Adrenal gland (tissue), 12 donors: Measurements from ENCODE around the gene MAT2B. TPM values are rescaled to one million over a fixed set of nuclear protein-coding genes. Genes with fewer than 3 reads are reported as not detected.

ENCODE experiments used
- DNase-seq, 7 donors: peaks; one replicate each; pipeline ENCODE4 v3.0.0-alpha.2; 2019 to 2020
- H3K27ac ChIP-seq, 5 donors: fragments of 200-600 bp; sonication (generic) in 4 of 5; 1 replicate in 3 of 5; 2 replicates in 2 of 5; pipeline versions ENCODE4 v1.5.1 to v1.8.0; 2016 to 2020; ENCODE audit warnings: mild to moderate bottlenecking in 1 of 5
- H3K27me3 ChIP-seq: fragments of 200-600 bp; 2 replicates; pipeline ENCODE4 v1.8.0; 2021
- H3K36me3 ChIP-seq, 2 donors: fragments of 200-600 bp; replicated peaks in 1 of 2; 1 replicate in 1 of 2; 2 replicates in 1 of 2; pipeline versions ENCODE4 v1.5.1 to v1.8.0; 2018 to 2022
- H3K4me1 ChIP-seq, 2 donors: fragments of 200-600 bp; replicated peaks in 1 of 2; 1 replicate in 1 of 2; 2 replicates in 1 of 2; pipeline versions ENCODE4 v1.5.1 to v1.8.0; 2018 to 2021
- H3K4me3 ChIP-seq, 4 donors: fragments of 200-600 bp; sonication (generic) in 3 of 4; one replicate each; pipeline ENCODE4 v1.5.1; 2016 to 2018
- H3K9me3 ChIP-seq, 3 donors: fragments of 200-600 bp; sonication (generic) in 1 of 3; replicated peaks in 1 of 3; 1 replicate in 2 of 3; 2 replicates in 1 of 3; pipeline versions ENCODE4 v1.5.1 to v1.8.0; 2016 to 2021
- POLR2A ChIP-seq, 2 donors: fragments of 450-650 bp; IDR thresholded peaks; one replicate each; pipeline ENCODE4 v1.6.1; 2017; ENCODE audit warnings: antibody characterized with exemption in 2 of 2, mild to moderate bottlenecking in 2 of 2, moderate library complexity in 1 of 2
- WGBS, 4 donors: extraction: QIAGEN DNeasy Blood & Tissue Kit in 2 of 4; methylation state at CpG; one replicate each; pipeline versions ENCODE4 v1.1.5 to v1.1.7; 2013 to 2017; 5-methylcytosine and 5-hydroxymethylcytosine counted together
- intact Hi-C, 2 donors: fragments of 100-400 bp; cut with DNase I; formaldehyde crosslinking; loops; one replicate each; pipeline versions ENCODE4 v1.14.1 to v1.15.0; 2022 to 2023
- polyA plus RNA-seq, 3 donors: library from polyadenylated mRNA; stranded (reverse); fragments of 200-250 nt in 2 of 3; fragments of 350-450 nt in 1 of 3; fragmentation: Illumina TruSeq in 1 of 3; extraction: RNeasy Lipid Tissue Mini Kit (QIAGEN cat#74804) in 1 of 3; gene quantifications; one replicate each; pipeline ENCODE4 v1.2.3, GENCODE V29; 2013 to 2014
- total RNA-seq, 9 donors: library from RNA; depleted of rRNA in 4 of 9; stranded (reverse); fragments of >200 nt in 4 of 9; fragments of 120-200 nt in 1 of 9; fragmentation: NEBNext Ultra II Directional in 1 of 9; extraction: Animal tissue kit (Norgen Biotek cat#: 25700) in 1 of 9; gene quantifications; one replicate each; pipeline versions ENCODE4 v1.1.0 to v1.2.4, GENCODE V29; 2013 to 2023
- TF ChIP-seq, protein P1 (sequence below), 6 experiments: fragments of 450-650 bp in 4 of 6; fragments of 200-600 bp in 2 of 6; sonication (generic) in 1 of 6; IDR thresholded peaks; 1 replicate in 5 of 6; 2 replicates in 1 of 6; pipeline versions ENCODE4 v1.5.1 to v1.8.0; 2016 to 2021; ENCODE audit warnings: antibody characterized with exemption in 6 of 6, mild to moderate bottlenecking in 2 of 6, moderate library complexity in 1 of 6
- donor health status: healthy with polysubstance abuse.
- donor health status: Bipolar disorder and iron deficiency.
- donor health status: DM: yes; HTN: yes; CAD: no.
- donor health status: DM: no; HTN: no; CAD: no.
- donor health status: DM: no; HTN: no; CAD: no.
- donor health status: DM: yes; HTN: yes; CAD: no.

MAT2B gene
- total and polyA plus RNA-seq, 12 donors = 20.9 to 83.7 (median 57.5) TPM

DNA sequence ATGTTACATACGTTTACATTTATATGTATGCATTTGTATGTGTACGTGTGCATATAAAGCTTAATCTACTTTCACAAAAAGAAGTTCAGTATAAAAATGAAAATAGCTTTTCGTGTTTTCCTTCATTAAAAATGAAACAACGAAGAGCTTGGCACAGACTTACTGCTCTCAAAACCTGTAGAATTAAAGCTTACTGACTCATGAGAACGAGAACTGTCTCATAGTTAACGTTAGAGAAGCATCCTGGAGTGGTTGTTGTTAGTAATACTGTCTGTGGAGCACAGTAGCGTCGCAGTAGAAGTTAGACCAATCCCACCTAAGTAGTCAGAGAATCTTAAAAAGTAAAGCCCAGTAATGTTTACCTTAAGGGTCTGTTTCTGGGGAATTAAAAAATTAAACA, 1.3 kb downstream of the MAT2B start:
- Histone ChIP-seq H3K36me3 (no peaks in the 10 kb centered on the region), H3K4me3 (peak overlapping the region in 3 of 4 donors; percentile 50 to 95 (median 93)), H3K27ac (peak overlapping the region; percentile 64 to 100 (median 98)), H3K4me1 (peaks cover 24 to 66% of the 10 kb centered on the region in 2 donors), H3K9me3 (no peaks in the 10 kb centered on the region), H3K27me3 (no peaks in the 10 kb centered on the region)
- DNase-seq = no peak
- WGBS, 4 donors = 2 to 4% (median 2%) methylated on average over 8 of the region's 8 CpGs
- intact Hi-C loops = loop anchor here in 1 of 2 donors (5.0 kb wide), 1 partner anchor 44 kb away; the partner anchor contains the start of genes HMMR and NUDCD2
- TF ChIP-seq, protein P1, sequence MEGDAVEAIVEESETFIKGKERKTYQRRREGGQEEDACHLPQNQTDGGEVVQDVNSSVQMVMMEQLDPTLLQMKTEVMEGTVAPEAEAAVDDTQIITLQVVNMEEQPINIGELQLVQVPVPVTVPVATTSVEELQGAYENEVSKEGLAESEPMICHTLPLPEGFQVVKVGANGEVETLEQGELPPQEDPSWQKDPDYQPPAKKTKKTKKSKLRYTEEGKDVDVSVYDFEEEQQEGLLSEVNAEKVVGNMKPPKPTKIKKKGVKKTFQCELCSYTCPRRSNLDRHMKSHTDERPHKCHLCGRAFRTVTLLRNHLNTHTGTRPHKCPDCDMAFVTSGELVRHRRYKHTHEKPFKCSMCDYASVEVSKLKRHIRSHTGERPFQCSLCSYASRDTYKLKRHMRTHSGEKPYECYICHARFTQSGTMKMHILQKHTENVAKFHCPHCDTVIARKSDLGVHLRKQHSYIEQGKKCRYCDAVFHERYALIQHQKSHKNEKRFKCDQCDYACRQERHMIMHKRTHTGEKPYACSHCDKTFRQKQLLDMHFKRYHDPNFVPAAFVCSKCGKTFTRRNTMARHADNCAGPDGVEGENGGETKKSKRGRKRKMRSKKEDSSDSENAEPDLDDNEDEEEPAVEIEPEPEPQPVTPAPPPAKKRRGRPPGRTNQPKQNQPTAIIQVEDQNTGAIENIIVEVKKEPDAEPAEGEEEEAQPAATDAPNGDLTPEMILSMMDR (IDR thresholded peaks at IDR 0.05) = no peak
- TF ChIP-seq POLR2A (IDR thresholded peaks at IDR 0.05) = peak in 1 of 2 donors; percentile 30

DNA sequence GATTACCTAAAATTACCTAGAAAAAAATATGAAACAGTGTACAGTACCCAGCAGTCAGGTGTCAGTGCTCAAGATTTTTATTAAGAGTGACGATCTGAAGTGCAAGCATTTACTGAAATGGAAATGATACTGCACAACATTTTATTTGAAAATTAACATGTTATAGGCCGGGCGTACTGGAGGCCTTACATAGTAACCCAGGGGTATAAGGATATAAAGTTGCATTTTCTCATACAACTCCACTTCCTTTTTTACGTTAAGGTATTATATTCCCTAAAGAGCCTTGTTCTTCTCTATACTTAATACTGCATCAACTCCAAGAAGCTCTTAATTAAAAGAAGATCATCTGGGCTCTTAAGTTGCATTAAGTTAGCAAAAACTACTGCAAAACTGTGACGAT, 3.3 kb downstream of the MAT2B start:
- no peak for TF ChIP-seq POLR2A (IDR thresholded peaks at IDR 0.05)
- TF ChIP-seq, protein P1 (IDR thresholded peaks at IDR 0.05) = no peak
- Histone ChIP-seq H3K4me1 (peaks cover 24 to 65% of the 10 kb centered on the region in 2 donors), H3K27ac (peak overlapping the region in 4 of 5 donors; percentile 56 to 77 (median 68)), H3K9me3 (no peaks in the 10 kb centered on the region), H3K27me3 (no peaks in the 10 kb centered on the region), H3K4me3 (peak overlapping the region in 1 of 4 donors; percentile 46), H3K36me3 (peaks cover 0 to 16% of the 10 kb centered on the region in 2 donors)
- no peak for DNase-seq
- intact Hi-C loops = loop anchor here in 1 of 2 donors (5.0 kb wide), 1 partner anchor 46 kb away; the partner anchor contains the start of genes HMMR and NUDCD2
- WGBS, 4 donors = 31 to 35% (median 32%) methylated on average over 5 of the region's 5 CpGs

DNA sequence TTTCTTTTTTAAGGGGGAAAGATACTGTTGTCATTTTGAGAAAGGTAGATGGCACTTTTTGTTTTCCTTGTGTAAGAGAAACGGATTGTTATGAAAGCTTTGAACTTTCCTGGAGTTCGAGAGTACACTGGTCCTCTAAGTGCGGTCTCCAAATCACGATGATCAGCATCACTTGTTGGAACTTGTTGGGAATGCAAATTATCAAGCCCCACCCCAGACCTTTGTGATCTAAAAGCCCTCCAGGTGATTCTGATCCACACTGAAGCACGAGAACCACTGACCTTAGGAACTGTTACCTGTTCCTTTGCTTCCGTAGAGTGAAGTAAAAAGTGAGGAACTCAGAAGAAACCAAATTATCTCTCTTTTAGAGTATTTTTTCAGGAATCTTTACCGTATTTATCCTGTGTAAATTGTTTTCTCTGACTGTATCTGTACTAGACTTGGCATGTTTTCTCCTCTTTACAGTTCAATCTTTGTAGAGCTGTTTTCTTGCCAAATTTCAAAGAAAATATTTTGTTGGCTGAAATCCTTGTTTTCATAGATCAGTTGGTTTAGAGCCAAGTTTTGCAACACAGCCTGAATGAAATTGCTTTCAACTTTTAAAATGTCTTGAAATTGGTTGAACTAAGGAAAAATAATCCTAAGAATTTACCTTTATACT, 4.0 kb downstream of the MAT2B start:
- peak overlapping the region in 4 of 5 donors; percentile 56 to 77 (median 68) for H3K27ac ChIP-seq
- intact Hi-C loops = loop anchor here in 1 of 2 donors (5.0 kb wide), 1 partner anchor 47 kb away; the partner anchor contains the start of genes HMMR and NUDCD2
- DNase-seq = no peak

DNA sequence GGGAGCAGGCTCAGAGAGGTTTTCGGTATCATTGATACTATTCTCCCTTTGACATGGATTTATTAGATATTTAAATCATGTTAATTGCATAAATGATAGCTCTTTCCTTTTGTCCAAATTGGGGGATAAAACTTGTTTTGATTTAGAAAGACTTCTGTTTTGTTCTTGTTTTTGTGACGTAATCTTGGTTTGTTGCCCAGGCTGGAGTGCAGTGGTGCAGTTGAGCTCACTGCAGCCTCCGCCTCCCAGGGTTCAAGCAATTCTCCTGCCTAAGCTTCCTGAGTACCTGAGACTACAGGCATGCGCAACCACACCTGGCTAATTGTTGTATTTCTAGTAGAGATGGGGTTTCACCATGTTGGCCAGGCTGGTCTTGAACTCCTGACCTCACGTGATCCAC, 7.1 kb downstream of the MAT2B start:
- H3K4me3 ChIP-seq = no peak overlapping the region
- no peaks in the 10 kb centered on the region for H3K27me3 ChIP-seq
- H3K27ac ChIP-seq = no peak overlapping the region
- DNase-seq = no peak
- WGBS, 4 donors = 81 to 88% (median 85%) methylated on average over 5 of the region's 5 CpGs
- intact Hi-C loops = no loop called here
- H3K36me3 ChIP-seq = peaks cover 0 to 51% of the 10 kb centered on the region in 2 donors
- no peaks in the 10 kb centered on the region for H3K9me3 ChIP-seq
- TF ChIP-seq, protein P1 (IDR thresholded peaks at IDR 0.05) = no peak
- TF ChIP-seq POLR2A (IDR thresholded peaks at IDR 0.05) = no peak
- peaks cover 17 to 42% of the 10 kb centered on the region in 2 donors for H3K4me1 ChIP-seq

More for the DNA sequence above, 4.0 kb downstream of the MAT2B start:
- TF ChIP-seq POLR2A (IDR thresholded peaks at IDR 0.05) = no peak
- TF ChIP-seq, protein P1 (IDR thresholded peaks at IDR 0.05) = no peak
- Histone ChIP-seq H3K27me3 (no peaks in the 10 kb centered on the region), H3K4me1 (peaks cover 24 to 59% of the 10 kb centered on the region in 2 donors), H3K36me3 (peaks cover 0 to 22% of the 10 kb centered on the region in 2 donors), H3K4me3 (peak overlapping the region in 1 of 4 donors; percentile 46), H3K9me3 (no peaks in the 10 kb centered on the region)
- WGBS, 4 donors = 9 to 15% (median 13%) methylated on average over 7 of the region's 7 CpGs
